ENCODE results near the gene INPPL1.

DNA sequence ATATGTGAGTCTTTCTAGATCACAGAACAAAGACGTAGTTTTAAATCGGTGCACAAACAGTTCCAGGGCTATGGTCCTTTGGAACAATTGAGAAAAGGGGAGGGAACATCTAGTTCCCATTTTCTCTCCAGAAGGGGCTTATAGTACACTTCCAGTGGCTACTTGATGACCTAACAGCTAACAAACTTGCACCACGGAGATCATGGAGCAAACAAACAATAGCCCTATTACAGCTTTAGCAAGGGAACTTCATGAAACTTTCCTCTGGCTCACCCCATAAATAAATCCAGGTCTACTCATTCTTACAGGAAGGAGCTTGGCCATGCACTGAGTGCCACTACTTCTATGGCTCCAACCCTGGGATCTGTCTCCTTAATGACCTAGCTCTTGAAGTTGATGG, 16.3 kb upstream of the INPPL1 start:
- TF ChIP-seq, protein P1, sequence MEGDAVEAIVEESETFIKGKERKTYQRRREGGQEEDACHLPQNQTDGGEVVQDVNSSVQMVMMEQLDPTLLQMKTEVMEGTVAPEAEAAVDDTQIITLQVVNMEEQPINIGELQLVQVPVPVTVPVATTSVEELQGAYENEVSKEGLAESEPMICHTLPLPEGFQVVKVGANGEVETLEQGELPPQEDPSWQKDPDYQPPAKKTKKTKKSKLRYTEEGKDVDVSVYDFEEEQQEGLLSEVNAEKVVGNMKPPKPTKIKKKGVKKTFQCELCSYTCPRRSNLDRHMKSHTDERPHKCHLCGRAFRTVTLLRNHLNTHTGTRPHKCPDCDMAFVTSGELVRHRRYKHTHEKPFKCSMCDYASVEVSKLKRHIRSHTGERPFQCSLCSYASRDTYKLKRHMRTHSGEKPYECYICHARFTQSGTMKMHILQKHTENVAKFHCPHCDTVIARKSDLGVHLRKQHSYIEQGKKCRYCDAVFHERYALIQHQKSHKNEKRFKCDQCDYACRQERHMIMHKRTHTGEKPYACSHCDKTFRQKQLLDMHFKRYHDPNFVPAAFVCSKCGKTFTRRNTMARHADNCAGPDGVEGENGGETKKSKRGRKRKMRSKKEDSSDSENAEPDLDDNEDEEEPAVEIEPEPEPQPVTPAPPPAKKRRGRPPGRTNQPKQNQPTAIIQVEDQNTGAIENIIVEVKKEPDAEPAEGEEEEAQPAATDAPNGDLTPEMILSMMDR (IDR thresholded peaks at IDR 0.05) = no peak
- no peak for TF ChIP-seq POLR2A (IDR thresholded peaks at IDR 0.05)

All from prostate gland (tissue), 2 donors.